ENCODE data around the gene HDAC1.
A peak's percentile ranks its signal among the peaks of the same experiment; 100 is the strongest.

HDAC1 gene

DNA sequence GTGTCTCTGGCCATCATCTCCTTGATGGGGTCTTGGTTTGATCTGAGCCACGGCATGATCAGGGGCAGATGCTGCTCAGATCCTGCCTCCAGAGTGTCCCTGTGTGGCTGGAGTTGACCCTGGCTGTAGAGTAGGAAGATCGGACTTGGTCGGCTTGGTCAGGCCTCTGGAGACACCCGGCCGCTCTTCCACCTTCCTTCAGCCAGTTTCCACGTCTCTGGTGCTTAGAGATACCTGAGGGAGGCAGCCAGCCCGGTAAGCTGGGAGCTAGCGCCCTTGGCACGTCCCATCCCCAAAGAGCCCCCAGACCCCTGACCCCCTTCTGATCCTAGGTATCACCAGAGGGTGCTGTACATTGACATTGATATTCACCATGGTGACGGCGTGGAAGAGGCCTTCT is 35.3 kb downstream of the HDAC1 start:
- Histone ChIP-seq H3K27me3 (ENCODE audit: insufficient read depth, low read length) (no peaks in the 10 kb centered on the region), H3K4me1 (ENCODE audit: insufficient read depth, low read length) (no peaks in the 10 kb centered on the region), H3K36me3 (ENCODE audit: insufficient read depth, low read length) (peaks cover 63% of the 10 kb centered on the region), H3K9me3 (ENCODE audit: low read length) (no peaks in the 10 kb centered on the region), H2AFZ (ENCODE audit: low read depth, low read length) (no peak overlapping the region), H3K4me3 (ENCODE audit: low read length) (no peak overlapping the region)

DNA sequence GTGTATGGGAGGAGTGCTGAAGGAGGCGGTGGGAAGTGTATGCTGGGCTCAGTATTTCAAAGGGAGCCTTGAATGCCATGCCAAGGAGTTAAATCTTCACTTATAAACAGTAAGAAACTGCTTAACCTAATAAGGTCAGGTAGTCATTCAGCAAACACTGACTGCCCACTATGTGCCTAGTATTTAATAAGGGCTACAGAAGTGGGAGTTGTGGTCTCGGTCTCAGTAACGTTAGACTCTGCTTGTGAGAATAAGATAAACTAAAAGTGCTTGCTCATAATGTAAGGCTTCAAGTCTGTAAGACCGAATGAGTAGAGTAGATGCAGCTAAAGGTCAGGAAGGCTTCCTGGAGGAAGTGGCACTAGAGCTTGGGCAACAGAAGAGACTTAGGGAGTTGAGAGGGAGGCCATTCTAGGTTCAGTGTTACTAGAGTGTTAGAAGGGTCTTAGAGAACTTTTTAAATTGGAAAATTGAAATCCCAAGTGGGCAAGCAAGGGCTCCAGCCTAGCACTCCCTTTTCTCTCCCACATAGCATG is 38.1 kb downstream of the HDAC1 start:
- Histone ChIP-seq H3K4me1 (ENCODE audit: insufficient read depth, low read length) (peaks cover 17% of the 10 kb centered on the region), H2AFZ (ENCODE audit: low read depth, low read length) (no peak overlapping the region), H3K36me3 (ENCODE audit: insufficient read depth, low read length) (peaks cover 74% of the 10 kb centered on the region), H3K4me3 (ENCODE audit: low read length) (no peak overlapping the region), H3K9me3 (ENCODE audit: low read length) (no peaks in the 10 kb centered on the region), H3K27me3 (ENCODE audit: insufficient read depth, low read length) (no peaks in the 10 kb centered on the region)

DNA sequence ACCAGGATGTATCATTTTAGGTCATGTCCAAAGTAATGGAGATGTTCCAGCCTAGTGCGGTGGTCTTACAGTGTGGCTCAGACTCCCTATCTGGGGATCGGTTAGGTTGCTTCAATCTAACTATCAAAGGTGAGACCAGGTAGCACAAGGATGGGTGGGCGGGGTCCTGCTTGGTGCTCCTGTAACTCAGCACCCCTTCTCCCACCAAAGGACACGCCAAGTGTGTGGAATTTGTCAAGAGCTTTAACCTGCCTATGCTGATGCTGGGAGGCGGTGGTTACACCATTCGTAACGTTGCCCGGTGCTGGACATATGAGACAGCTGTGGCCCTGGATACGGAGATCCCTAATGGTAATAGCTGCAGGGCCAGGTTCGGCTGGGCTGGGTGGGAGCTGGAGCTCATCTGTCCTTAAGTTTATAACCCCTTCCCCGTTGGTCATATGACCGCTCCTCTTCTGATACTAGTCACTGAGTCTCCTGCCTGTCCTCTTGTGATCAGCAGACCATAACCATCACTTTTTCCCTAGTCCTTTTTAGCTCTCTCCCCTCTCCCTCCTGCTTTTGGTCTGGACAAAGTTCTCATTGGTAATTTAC is 38.8 kb downstream of the HDAC1 start:
- no peaks in the 10 kb centered on the region for H3K27me3 ChIP-seq (ENCODE audit: insufficient read depth, low read length)
- no peak overlapping the region for H2AFZ ChIP-seq (ENCODE audit: low read depth, low read length)
- no peak overlapping the region for H3K4me3 ChIP-seq (ENCODE audit: low read length)
- H3K9me3 ChIP-seq (ENCODE audit: low read length), result no peaks in the 10 kb centered on the region
- H3K4me1 ChIP-seq (ENCODE audit: insufficient read depth, low read length), result peaks cover 17% of the 10 kb centered on the region
- H3K36me3 ChIP-seq (ENCODE audit: insufficient read depth, low read length), result peaks cover 69% of the 10 kb centered on the region

DNA sequence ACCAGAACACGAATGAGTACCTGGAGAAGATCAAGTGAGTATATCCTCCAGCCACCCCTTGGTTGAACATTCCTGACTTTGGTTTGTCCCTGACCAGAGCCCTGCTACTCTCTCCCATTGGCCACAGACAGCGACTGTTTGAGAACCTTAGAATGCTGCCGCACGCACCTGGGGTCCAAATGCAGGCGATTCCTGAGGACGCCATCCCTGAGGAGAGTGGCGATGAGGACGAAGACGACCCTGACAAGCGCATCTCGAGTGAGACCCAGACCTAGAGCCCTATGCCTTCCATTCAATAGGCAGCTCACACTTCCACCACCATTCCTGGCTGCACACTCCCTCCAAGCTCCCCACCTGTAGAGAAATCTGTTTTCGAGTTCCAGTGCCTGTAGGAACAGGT is 39.7 kb downstream of the HDAC1 start:
- H3K36me3 ChIP-seq (ENCODE audit: insufficient read depth, low read length), result peaks cover 69% of the 10 kb centered on the region

DNA sequence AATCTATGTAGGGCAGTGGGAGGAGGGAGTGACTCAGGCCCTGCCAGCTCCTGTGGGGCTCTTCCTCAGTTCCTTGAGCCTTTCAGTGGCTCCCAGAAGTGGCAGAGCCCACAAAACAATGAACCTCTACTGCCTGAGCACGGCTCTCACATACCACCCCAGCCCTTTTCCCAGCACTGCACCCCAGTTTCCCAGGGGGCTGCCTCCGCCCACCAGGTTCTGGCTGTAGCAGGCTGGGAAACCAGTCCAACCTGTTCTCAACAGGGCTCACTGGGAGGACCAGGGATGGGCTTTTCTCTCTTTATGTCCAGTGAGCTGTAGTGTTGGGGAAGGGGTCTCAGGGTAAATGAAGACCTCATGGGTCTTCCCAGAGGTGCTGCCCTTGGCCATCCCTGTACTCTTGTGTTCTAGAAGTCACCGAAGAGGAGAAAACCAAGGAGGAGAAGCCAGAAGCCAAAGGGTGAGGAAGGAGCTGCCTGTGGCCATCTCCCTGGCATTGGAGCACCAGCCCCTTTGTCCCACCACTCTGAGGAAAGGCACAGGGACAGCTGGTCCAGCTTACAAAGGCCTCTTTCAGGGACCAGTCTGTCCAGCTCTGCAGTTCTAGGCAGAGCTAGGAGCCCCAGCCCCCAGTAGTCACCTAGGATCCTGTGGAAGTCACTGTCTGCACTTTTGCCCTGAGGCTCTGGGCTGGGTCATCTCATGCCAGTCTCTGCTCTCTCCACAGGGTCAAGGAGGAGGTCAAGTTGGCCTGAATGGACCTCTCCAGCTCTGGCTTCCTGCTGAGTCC is 40.6 kb downstream of the HDAC1 start:
- Histone ChIP-seq H3K4me1 (ENCODE audit: insufficient read depth, low read length) (peaks cover 30% of the 10 kb centered on the region), H3K36me3 (ENCODE audit: insufficient read depth, low read length) (peaks cover 61% of the 10 kb centered on the region), H3K4me3 (ENCODE audit: low read length) (no peak overlapping the region), H3K9me3 (ENCODE audit: low read length) (no peaks in the 10 kb centered on the region), H3K27me3 (ENCODE audit: insufficient read depth, low read length) (no peaks in the 10 kb centered on the region), H2AFZ (ENCODE audit: low read depth, low read length) (no peak overlapping the region)

More for the DNA sequence above, 39.7 kb downstream of the HDAC1 start:
- no peak overlapping the region for H3K4me3 ChIP-seq (ENCODE audit: low read length)
- peaks cover 21% of the 10 kb centered on the region for H3K4me1 ChIP-seq (ENCODE audit: insufficient read depth, low read length)
- H3K9me3 ChIP-seq (ENCODE audit: low read length), result no peaks in the 10 kb centered on the region
- H3K27me3 ChIP-seq (ENCODE audit: insufficient read depth, low read length), result no peaks in the 10 kb centered on the region
- H2AFZ ChIP-seq (ENCODE audit: low read depth, low read length), result no peak overlapping the region

DNA sequence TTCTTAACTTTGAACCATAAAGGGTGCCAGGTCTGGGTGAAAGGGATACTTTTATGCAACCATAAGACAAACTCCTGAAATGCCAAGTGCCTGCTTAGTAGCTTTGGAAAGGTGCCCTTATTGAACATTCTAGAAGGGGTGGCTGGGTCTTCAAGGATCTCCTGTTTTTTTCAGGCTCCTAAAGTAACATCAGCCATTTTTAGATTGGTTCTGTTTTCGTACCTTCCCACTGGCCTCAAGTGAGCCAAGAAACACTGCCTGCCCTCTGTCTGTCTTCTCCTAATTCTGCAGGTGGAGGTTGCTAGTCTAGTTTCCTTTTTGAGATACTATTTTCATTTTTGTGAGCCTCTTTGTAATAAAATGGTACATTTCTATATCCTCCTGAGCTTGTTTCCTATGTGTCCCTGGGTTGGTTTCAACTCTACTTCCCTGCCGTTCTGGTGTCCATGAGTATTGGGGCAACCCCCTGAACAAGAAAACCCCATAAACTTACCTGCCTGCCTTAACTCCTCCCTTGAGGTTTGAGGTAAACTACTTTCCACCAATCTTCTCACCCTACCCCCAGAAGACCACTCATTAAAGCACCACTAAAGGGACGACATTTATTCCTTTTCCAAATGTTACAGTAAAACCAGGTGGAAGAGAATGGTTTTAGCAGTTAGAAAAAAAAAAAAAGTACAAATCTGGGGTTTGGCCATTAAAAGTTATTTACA is 41.5 kb downstream of the HDAC1 start:
- Histone ChIP-seq H3K36me3 (ENCODE audit: insufficient read depth, low read length) (peaks cover 54% of the 10 kb centered on the region), H3K27me3 (ENCODE audit: insufficient read depth, low read length) (no peaks in the 10 kb centered on the region), H3K4me1 (ENCODE audit: insufficient read depth, low read length) (peaks cover 39% of the 10 kb centered on the region), H2AFZ (ENCODE audit: low read depth, low read length) (no peak overlapping the region), H3K9me3 (ENCODE audit: low read length) (no peaks in the 10 kb centered on the region), H3K4me3 (ENCODE audit: low read length) (peak overlapping the region; percentile 58)

DNA sequence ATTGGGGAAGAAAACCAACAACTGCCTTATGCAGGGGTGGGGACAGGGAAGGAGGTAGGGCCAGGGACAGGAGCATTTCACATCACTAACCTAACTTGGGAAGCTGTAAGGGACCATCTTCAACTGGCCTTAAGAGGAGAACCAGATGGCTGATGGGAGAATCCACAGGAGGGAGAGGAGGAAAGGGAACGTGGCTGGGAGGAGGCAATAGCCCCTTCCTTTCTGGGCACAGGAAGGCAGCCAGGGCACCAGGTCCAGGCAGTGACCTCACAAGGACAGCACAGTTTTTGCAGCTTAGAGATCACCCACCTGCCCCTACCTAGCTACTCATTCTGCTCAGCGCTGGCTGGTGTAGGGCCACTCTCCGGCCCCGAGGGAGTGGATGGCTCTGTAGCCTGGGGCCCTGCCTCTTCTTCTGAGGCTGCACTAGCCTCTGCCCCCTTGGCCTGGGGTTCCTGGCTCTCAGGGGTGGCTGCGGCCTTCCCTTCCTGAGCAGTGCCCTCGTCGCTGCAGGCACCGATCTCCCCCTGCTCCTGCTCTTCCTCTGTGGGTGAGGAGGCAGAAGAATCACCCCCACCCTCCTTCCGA is 42.5 kb downstream of the HDAC1 start:
- Histone ChIP-seq H3K27me3 (ENCODE audit: insufficient read depth, low read length) (no peaks in the 10 kb centered on the region), H2AFZ (ENCODE audit: low read depth, low read length) (no peak overlapping the region), H3K4me3 (ENCODE audit: low read length) (peak overlapping the region; percentile 58), H3K9me3 (ENCODE audit: low read length) (no peaks in the 10 kb centered on the region), H3K4me1 (ENCODE audit: insufficient read depth, low read length) (peaks cover 46% of the 10 kb centered on the region), H3K36me3 (ENCODE audit: insufficient read depth, low read length) (peaks cover 45% of the 10 kb centered on the region)

DNA sequence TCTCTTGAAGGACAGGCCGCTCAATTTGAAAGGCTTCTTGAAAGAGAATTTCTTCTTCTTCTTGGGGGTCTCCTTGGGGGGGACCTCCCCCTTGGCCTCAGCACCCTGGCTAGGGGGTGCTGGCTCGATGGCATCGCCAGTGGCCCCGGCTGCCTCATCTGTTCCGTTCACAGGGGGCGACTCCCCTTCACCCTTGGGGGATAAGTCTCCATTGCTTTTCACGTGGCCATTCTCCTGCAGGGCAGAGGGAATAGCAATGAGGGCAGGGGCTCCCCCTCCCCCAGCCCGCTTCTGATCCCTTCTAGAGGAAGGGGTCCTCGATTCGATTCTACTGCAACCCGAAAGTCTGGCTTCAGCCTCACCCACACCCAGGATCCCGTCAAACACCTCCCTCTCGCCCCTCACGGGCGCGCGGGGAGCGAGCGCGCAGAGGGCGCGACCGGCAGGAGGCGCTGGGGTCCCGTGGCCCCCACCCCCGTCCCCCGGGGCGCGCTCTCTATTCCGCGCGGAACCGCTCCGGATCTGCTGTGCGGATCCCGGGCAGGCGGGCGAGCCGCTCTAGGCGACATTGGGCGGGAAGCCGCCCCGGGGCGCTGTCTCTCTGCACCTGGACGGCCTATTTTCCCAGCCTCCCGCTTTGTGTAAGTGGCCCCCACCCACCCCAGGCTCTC is 43.1 kb downstream of the HDAC1 start:
- H3K4me1 ChIP-seq (ENCODE audit: insufficient read depth, low read length), result peaks cover 46% of the 10 kb centered on the region
- H3K4me3 ChIP-seq (ENCODE audit: low read length), result peak overlapping the region; percentile 58
- H2AFZ ChIP-seq (ENCODE audit: low read depth, low read length), result no peak overlapping the region
- no peaks in the 10 kb centered on the region for H3K9me3 ChIP-seq (ENCODE audit: low read length)
- no peaks in the 10 kb centered on the region for H3K27me3 ChIP-seq (ENCODE audit: insufficient read depth, low read length)
- H3K36me3 ChIP-seq (ENCODE audit: insufficient read depth, low read length), result peaks cover 40% of the 10 kb centered on the region

DNA sequence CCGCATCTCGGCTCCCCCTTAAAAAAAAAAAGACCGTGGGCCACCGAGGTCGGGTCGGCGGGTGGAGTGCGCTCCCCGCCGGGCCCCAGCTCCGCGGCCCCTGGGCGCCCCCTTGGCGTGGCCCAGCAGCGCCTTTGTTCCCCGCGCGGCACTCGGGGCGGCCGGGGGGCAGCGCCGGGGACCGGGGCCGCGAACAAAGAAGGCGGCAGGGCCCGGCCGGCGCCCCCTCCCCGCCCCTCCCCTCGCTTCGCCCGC is 43.6 kb downstream of the HDAC1 start:
- Histone ChIP-seq H3K4me3 (ENCODE audit: low read length) (peak overlapping the region; percentile 58), H3K4me1 (ENCODE audit: insufficient read depth, low read length) (peaks cover 46% of the 10 kb centered on the region), H3K36me3 (ENCODE audit: insufficient read depth, low read length) (peaks cover 36% of the 10 kb centered on the region), H3K27me3 (ENCODE audit: insufficient read depth, low read length) (no peaks in the 10 kb centered on the region), H2AFZ (ENCODE audit: low read depth, low read length) (no peak overlapping the region), H3K9me3 (ENCODE audit: low read length) (no peaks in the 10 kb centered on the region)

DNA sequence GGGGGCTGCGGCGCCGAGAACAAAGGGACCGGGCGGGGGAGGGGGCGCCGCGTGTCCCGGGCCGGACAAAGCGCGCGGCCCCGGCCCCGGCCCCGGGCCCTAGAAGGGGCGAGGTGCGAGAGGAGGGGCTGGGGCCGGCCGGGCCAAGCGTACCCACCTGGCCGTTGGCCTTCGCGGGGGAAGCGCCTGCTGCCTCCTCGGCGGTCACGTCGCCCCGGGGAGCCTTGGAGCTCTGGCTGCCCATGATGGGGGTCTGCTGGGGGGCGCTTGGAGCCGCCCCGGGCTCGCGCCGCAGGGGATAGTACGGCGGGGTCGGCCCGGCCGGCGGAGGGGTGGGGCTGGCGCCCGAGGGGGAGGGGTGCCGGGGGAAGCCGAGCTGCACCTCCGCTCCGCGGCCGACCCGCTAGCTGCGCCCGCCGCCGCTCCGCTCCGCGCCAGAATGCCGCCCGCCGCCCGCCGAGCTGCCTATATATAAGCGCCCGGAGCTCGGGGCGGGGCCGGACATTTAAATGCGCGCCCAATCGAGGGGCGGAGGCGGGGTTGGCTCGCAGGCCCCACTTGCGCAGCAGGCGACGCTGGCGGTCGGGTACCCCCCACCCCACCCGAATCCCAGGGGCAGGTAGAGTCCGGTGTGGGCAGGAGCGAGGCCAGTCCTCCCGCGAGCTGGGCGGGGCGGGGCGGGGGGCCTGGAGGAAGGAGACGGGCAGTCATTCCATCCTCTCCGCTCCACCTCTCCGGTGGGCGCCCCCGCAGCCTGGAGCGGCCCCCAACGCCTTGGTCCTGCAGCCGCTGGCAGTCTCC is 44.1 kb downstream of the HDAC1 start, which contains the start of gene MARCKSL1:
Gene MARCKSL1 (minus strand): TSS at position 444 of the 801 bp plus-strand sequence. CDS start 200 bp downstream, at position 244.
- H3K9me3 ChIP-seq (ENCODE audit: low read length), result no peaks in the 10 kb centered on the region
- H2AFZ ChIP-seq (ENCODE audit: low read depth, low read length), result no peak within 1 kb of the TSS
- peaks cover 36% of the 10 kb centered on the region for H3K36me3 ChIP-seq (ENCODE audit: insufficient read depth, low read length)
- no peaks in the 10 kb centered on the region for H3K27me3 ChIP-seq (ENCODE audit: insufficient read depth, low read length)
- peaks cover 46% of the 10 kb centered on the region for H3K4me1 ChIP-seq (ENCODE audit: insufficient read depth, low read length)
- peak within 1 kb of the TSS; percentile 58 for H3K4me3 ChIP-seq (ENCODE audit: low read length)

DNA sequence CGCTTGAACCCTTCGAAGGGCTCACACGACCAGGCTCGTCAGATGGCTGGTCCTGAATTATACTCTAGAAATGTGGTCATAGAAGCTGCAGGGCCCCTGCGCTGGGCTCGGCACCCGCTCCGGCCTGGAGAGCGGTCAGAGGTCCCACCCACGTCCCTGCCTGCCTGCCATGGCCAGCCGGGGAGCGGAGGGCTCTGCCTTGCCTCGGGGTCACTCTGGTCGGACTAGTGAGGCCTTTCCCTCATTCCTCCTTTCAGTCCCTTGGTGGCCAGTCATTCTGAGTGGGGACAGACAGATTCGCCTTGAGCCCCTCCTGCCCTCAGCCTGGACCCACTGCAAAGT is 44.7 kb downstream of the HDAC1 start:
- Histone ChIP-seq H3K4me1 (ENCODE audit: insufficient read depth, low read length) (peaks cover 46% of the 10 kb centered on the region), H3K9me3 (ENCODE audit: low read length) (no peaks in the 10 kb centered on the region), H3K4me3 (ENCODE audit: low read length) (peak overlapping the region; percentile 58), H3K27me3 (ENCODE audit: insufficient read depth, low read length) (no peaks in the 10 kb centered on the region), H2AFZ (ENCODE audit: low read depth, low read length) (no peak overlapping the region), H3K36me3 (ENCODE audit: insufficient read depth, low read length) (peaks cover 33% of the 10 kb centered on the region)

DNA sequence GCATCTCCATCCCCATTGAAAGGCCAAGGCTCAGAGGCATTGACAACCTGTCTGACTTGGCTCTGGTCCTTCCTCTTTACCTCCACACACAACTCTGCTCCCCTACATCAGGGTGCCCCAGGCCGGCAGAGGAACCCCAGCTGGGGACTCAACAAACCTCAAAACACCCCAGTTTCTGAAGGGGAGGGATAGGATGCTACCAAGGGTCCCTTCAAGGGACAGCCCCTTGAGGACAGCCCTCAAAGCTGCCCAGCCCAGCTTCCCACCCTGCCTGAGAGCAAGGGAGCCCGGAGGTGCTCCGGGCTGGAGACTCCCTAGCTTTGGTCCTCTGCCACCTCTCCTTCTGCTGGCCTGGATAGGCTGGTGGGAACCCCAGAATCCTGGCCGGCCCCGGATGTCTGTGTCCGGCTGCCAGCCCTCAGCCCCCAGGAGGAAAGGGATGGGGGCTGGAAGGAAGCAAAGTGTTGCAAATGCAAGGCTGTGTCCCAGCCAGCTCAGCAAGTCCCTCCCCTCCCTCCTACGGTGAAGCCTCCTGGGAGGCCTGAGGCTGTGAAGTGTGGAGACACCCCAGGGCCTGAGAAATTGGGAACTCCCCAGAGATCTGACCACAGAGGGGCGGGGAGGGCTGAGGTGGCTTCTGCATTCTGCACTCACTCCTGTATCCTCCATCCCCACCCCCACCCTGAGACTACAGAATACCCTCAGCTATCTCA is 45.2 kb downstream of the HDAC1 start:
- H3K4me3 ChIP-seq (ENCODE audit: low read length), result no peak overlapping the region
- H3K9me3 ChIP-seq (ENCODE audit: low read length), result no peaks in the 10 kb centered on the region
- peaks cover 29% of the 10 kb centered on the region for H3K36me3 ChIP-seq (ENCODE audit: insufficient read depth, low read length)
- no peak overlapping the region for H2AFZ ChIP-seq (ENCODE audit: low read depth, low read length)
- no peaks in the 10 kb centered on the region for H3K27me3 ChIP-seq (ENCODE audit: insufficient read depth, low read length)
- peaks cover 46% of the 10 kb centered on the region for H3K4me1 ChIP-seq (ENCODE audit: insufficient read depth, low read length)
